DND-41 (cell line): ENCODE measurements around the gene RNF114.

Experiments
- ATAC-seq: fragments of 200-7000 bp; cut with Tn5 transposase; 3 replicates; pipeline ENCODE4 v1.9.1; 2021; ENCODE audit warnings: low read depth; ENCODE audit not compliant: insufficient read depth
- DNase-seq: peaks from one replicate; pipeline ENCODE4 v3.0.0-alpha.2; 2020
- H2AFZ ChIP-seq: 2 replicates; pipeline ENCODE4 v1.6.0; 2012; ENCODE audit warnings: low read depth, low read length
- H3K27ac ChIP-seq: 2 replicates; pipeline ENCODE4 v1.5.1; 2012; ENCODE audit warnings: low read length, inconsistent platforms
- H3K27me3 ChIP-seq: fragments of 200-600 bp; sonication (generic); 2 replicates; pipeline ENCODE4 v1.6.0; 2012; ENCODE audit warnings: low read length, mild to moderate bottlenecking, inconsistent platforms; ENCODE audit not compliant: insufficient read depth, poor library complexity
- H3K36me3 ChIP-seq: 2 replicates; pipeline ENCODE4 v1.5.1; 2012; ENCODE audit warnings: low read length, inconsistent platforms; ENCODE audit not compliant: insufficient read depth
- H3K4me1 ChIP-seq: 2 replicates; pipeline ENCODE4 v1.5.1; 2012; ENCODE audit warnings: mild to moderate bottlenecking, low read length; ENCODE audit not compliant: insufficient read depth
- H3K4me2 ChIP-seq: 2 replicates; pipeline ENCODE4 v1.6.0; 2012; ENCODE audit warnings: mild to moderate bottlenecking, moderate library complexity, low read length, inconsistent platforms; ENCODE audit not compliant: insufficient read depth
- H3K4me3 ChIP-seq, 2 experiments: fragments of 200-600 bp in 1 of 2; shearing (Covaris generic) in 1 of 2; 2 replicates each; pipeline ENCODE4 v1.5.1; 2012 to 2016; ENCODE audit warnings: inconsistent platforms in 2 of 2, low read length in 2 of 2, mild to moderate bottlenecking in 2 of 2, low read depth in 1 of 2, moderate library complexity in 1 of 2
- H3K79me2 ChIP-seq: 2 replicates; pipeline ENCODE4 v1.6.0; 2012; ENCODE audit warnings: low read length, inconsistent platforms; ENCODE audit not compliant: insufficient read depth
- H3K9ac ChIP-seq: 2 replicates; pipeline ENCODE4 v1.6.0; 2012; ENCODE audit warnings: low read depth, mild to moderate bottlenecking, inconsistent platforms, low read length, moderate library complexity
- H3K9me3 ChIP-seq: 2 replicates; pipeline ENCODE4 v1.5.1; 2012; ENCODE audit warnings: low read length, moderate library complexity, mild to moderate bottlenecking, inconsistent platforms; ENCODE audit not compliant: insufficient read depth, severe bottlenecking
- H4K20me1 ChIP-seq: 2 replicates; pipeline ENCODE4 v1.6.0; 2012; ENCODE audit warnings: low read length; ENCODE audit not compliant: insufficient read depth
- EZH2 ChIP-seq: IDR thresholded peaks from 3 replicates; pipeline ENCODE4 v1.6.1; 2012; ENCODE audit warnings: borderline replicate concordance, low read depth, mild to moderate bottlenecking, moderate library complexity, low read length, inconsistent platforms; ENCODE audit not compliant: severe bottlenecking
- TF ChIP-seq, protein P1 (sequence below): IDR thresholded peaks from 2 replicates; pipeline ENCODE4 v1.5.1; 2012; ENCODE audit warnings: borderline replicate concordance, low read length, moderate library complexity, mild to moderate bottlenecking; ENCODE audit not compliant: poor library complexity, severe bottlenecking; ENCODE audit errors: extremely low read depth

RNF114 gene

DNA sequence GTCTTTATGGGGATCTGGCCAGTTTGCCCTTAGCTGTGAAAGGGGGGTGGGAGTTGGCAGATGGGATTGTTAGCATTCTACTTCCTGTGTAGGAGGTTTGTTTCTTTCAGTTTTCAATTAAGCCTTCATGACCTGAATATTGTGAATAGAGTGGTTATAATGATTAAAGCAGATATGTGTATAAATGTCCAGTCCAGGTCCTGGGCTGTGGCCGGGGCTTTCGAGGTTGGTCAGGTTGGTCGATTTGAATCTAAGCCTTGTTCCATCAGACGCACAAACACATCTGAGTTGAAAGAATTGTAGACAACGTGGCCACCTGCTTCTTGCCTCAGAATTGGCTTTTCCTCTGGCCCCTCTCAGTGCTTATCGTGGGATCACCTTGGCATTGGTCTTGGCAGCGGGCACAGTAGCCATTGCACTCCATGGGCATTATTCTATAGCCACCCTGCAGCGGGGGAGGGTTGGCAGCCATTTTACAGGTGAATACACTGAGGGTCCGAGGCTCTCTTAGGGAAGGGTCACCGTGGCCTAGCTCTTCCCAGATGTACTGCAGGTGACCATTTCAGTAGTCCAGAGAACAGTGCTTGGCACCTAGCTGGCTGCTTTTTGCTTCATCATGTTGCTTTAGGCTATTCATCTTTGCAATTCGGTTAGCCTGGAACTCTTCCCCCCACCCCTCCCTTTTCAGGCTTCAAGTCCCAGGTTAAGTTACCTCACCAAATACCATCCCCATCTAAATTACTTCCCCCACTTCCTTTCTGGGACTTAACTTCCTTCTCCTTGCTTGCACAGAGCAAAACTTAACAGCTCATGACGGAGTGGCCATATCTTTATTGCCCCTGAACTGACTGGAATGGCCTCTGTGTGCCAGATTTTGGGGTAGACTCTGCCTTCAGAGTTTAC is 1.1 kb downstream of the RNF114 start:
- peaks cover 35% of the 10 kb centered on the region for H3K4me1 ChIP-seq
- H4K20me1 ChIP-seq: peaks cover 42% of the 10 kb centered on the region
- no peaks in the 10 kb centered on the region for H3K27me3 ChIP-seq
- H3K4me3 ChIP-seq: peak overlapping the region; percentile 86 to 96
- peak overlapping the region; percentile 97 for H2AFZ ChIP-seq
- H3K36me3 ChIP-seq: peaks cover 35% of the 10 kb centered on the region
- DNase-seq: peak; percentile 34
- no peak for TF ChIP-seq EZH2
- TF ChIP-seq, protein P1, sequence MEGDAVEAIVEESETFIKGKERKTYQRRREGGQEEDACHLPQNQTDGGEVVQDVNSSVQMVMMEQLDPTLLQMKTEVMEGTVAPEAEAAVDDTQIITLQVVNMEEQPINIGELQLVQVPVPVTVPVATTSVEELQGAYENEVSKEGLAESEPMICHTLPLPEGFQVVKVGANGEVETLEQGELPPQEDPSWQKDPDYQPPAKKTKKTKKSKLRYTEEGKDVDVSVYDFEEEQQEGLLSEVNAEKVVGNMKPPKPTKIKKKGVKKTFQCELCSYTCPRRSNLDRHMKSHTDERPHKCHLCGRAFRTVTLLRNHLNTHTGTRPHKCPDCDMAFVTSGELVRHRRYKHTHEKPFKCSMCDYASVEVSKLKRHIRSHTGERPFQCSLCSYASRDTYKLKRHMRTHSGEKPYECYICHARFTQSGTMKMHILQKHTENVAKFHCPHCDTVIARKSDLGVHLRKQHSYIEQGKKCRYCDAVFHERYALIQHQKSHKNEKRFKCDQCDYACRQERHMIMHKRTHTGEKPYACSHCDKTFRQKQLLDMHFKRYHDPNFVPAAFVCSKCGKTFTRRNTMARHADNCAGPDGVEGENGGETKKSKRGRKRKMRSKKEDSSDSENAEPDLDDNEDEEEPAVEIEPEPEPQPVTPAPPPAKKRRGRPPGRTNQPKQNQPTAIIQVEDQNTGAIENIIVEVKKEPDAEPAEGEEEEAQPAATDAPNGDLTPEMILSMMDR: no peak
- peak; percentile 38; the same call in 2 of the 3 replicates for ATAC-seq
- H3K4me2 ChIP-seq: peak overlapping the region; percentile 92
- H3K9ac ChIP-seq: peak overlapping the region; percentile 96
- peak overlapping the region; percentile 85 for H3K27ac ChIP-seq
- peaks cover 63% of the 10 kb centered on the region for H3K79me2 ChIP-seq
- no peaks in the 10 kb centered on the region for H3K9me3 ChIP-seq

DNA sequence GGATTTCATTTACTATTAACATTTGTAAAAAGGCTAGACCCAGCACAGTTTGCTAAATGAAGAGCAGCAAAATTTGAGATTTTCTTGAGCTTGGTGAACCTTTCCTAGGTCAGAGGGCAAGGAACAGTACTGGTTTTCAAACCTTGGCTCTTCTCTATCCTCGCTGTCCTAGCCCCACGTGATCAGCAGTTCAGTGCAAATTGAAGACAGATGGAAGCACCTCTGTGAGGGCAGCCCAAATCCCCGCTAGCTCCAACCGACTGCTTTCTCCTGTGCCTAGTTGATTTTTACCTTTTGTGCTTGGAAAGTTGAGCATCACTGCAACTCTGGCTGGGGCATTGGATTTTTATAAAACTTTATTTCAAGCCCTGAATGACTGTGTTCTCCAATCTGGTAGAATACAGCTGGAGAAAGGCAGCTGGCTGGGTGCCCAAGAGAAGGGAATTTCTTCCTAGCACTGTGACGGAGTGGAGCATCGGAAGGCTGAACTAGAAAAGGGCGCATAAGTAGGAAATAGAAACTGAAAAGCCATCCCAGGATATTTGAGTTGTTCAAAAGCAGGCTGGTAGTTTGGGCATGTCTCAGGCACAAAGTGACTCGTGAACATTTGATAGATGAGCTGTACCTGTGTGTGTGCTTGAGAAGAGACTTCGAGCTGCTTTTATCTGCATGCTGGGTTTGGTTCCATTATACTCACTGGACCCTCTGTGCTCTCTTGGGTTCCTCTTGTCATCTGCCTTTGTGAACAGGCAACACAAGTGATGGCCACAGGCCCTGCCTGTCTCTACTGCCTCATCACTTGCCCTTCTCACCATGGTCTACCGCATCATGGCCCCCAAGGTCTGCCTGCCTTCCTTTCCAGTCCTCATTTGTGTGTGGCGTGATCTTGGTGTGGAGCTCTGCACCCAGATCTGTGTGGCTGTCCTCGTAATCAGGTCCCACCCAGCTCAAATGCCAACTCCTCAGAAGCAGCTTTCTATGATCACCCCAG is 2.3 kb downstream of the RNF114 start:
- ATAC-seq: no peak
- Histone ChIP-seq H3K9me3 (no peaks in the 10 kb centered on the region), H3K79me2 (peaks cover 74% of the 10 kb centered on the region), H3K4me1 (peaks cover 35% of the 10 kb centered on the region), H3K4me3 (peak overlapping the region in 1 of 2 experiments; percentile 86; a peak in 1 of 4 replicates), H3K27ac (peak overlapping the region; percentile 85), H2AFZ (no peak overlapping the region), H3K36me3 (peaks cover 45% of the 10 kb centered on the region), H4K20me1 (peaks cover 49% of the 10 kb centered on the region), H3K9ac (peak overlapping the region; percentile 96; the same call in 1 of the 2 replicates), H3K4me2 (peak overlapping the region; percentile 92), H3K27me3 (no peaks in the 10 kb centered on the region)
- DNase-seq: no peak
- TF ChIP-seq, protein P1: no peak
- no peak for TF ChIP-seq EZH2

DNA sequence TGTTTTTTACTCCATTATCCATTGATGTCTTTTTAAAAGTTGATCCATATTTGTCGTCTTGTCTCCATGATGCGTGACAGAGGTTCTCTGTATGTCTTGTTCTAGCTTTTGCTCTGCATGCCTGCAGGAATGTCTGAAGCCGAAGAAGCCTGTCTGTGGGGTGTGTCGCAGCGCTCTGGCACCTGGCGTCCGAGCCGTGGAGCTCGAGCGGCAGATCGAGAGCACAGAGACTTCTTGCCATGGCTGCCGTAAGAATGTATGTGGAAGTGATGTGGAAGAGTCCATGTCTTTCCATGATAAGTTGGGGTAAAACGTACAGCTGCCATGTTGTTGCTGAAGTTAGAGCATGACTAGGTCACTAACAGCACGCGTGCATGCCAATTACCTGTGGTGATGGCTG is 5.3 kb downstream of the RNF114 start:
- H3K9ac ChIP-seq: no peak overlapping the region

More for the DNA sequence above, 5.3 kb downstream of the RNF114 start:
- no peak overlapping the region for H3K4me2 ChIP-seq
- no peak for DNase-seq
- H3K27me3 ChIP-seq: no peaks in the 10 kb centered on the region
- no peak overlapping the region for H3K27ac ChIP-seq
- H3K9me3 ChIP-seq: no peaks in the 10 kb centered on the region
- H3K4me3 ChIP-seq: no peak overlapping the region
- H3K36me3 ChIP-seq: peaks cover 68% of the 10 kb centered on the region
- peaks cover 26% of the 10 kb centered on the region for H3K4me1 ChIP-seq
- no peak overlapping the region for H2AFZ ChIP-seq
- peaks cover 89% of the 10 kb centered on the region for H3K79me2 ChIP-seq
- no peak for TF ChIP-seq EZH2
- TF ChIP-seq, protein P1: no peak
- ATAC-seq: no peak
- H4K20me1 ChIP-seq: peaks cover 63% of the 10 kb centered on the region
